Sigmoid colon (tissue), 3 donors: ENCODE measurements around the gene GSTO1.

Source experiments
- POLR2A ChIP-seq, 2 donors: fragments of 450-650 bp; IDR thresholded peaks; one replicate each; pipeline ENCODE4 v1.6.1; 2016; ENCODE audit warnings: antibody characterized with exemption in 2 of 2, mild to moderate bottlenecking in 2 of 2, moderate library complexity in 2 of 2
- TF ChIP-seq, protein P1 (sequence below), 4 experiments: fragments of 450-650 bp in 3 of 4; fragments of 200-600 bp in 1 of 4; IDR thresholded peaks; one replicate each; pipeline ENCODE4 v1.5.1; 2016 to 2019; ENCODE audit warnings: antibody characterized with exemption in 4 of 4, mild to moderate bottlenecking in 3 of 4, moderate library complexity in 2 of 4

DNA sequence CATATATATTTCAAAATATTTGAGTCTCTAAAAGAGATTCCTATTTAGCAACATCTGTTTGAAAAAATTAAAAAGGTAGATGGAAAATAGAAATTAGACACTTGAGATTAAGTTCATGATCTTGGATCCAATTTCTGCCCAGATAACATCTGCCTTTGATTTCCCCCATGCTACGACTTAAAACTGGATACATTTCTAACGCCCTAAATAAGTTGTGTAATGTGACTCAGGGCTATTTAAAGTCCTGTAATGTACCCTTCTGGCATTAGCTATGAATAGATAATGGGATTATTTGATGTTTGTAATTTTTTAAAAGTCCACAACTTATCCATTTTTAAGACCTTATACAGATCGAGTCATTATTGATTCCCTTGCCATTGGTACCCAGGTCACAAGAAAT lies 46.0 kb upstream of the GSTO1 start:
- TF ChIP-seq, protein P1, sequence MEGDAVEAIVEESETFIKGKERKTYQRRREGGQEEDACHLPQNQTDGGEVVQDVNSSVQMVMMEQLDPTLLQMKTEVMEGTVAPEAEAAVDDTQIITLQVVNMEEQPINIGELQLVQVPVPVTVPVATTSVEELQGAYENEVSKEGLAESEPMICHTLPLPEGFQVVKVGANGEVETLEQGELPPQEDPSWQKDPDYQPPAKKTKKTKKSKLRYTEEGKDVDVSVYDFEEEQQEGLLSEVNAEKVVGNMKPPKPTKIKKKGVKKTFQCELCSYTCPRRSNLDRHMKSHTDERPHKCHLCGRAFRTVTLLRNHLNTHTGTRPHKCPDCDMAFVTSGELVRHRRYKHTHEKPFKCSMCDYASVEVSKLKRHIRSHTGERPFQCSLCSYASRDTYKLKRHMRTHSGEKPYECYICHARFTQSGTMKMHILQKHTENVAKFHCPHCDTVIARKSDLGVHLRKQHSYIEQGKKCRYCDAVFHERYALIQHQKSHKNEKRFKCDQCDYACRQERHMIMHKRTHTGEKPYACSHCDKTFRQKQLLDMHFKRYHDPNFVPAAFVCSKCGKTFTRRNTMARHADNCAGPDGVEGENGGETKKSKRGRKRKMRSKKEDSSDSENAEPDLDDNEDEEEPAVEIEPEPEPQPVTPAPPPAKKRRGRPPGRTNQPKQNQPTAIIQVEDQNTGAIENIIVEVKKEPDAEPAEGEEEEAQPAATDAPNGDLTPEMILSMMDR (IDR thresholded peaks at IDR 0.05), result no peak
- no peak for TF ChIP-seq POLR2A (IDR thresholded peaks at IDR 0.05)
